Spleen (tissue), 11 donors: ENCODE measurements around the gene TLE7. TPM values are rescaled to one million over a fixed set of nuclear protein-coding genes. Genes with fewer than 3 reads are reported as not detected.

ENCODE experiments used
- DNase-seq: peaks from one replicate; pipeline ENCODE4 v3.0.0-alpha.2; 2020
- H3K27ac ChIP-seq, 8 donors: fragments of 200-600 bp; sonication (generic) in 7 of 8; 1 replicate in 4 of 8; 2 replicates in 4 of 8; pipeline versions ENCODE4 v1.5.0 to v1.8.0; 2016 to 2021; ENCODE audit warnings: inconsistent platforms in 4 of 8, mild to moderate bottlenecking in 4 of 8, moderate library complexity in 1 of 8
- H3K27me3 ChIP-seq, 7 donors: fragments of 200-600 bp; sonication (generic) in 6 of 7; replicated peaks in 1 of 7; 1 replicate in 4 of 7; 2 replicates in 3 of 7; pipeline versions ENCODE4 v1.5.0 to v1.8.0; 2016 to 2021; ENCODE audit warnings: inconsistent platforms in 3 of 7, mild to moderate bottlenecking in 1 of 7
- H3K36me3 ChIP-seq, 6 donors: fragments of 200-600 bp; sonication (generic) in 5 of 6; 1 replicate in 4 of 6; 2 replicates in 2 of 6; pipeline versions ENCODE4 v1.5.0 to v1.8.0; 2016 to 2021; ENCODE audit warnings: inconsistent platforms in 2 of 6
- H3K4me1 ChIP-seq, 6 donors: fragments of 200-600 bp; sonication (generic) in 5 of 6; 1 replicate in 3 of 6; 2 replicates in 3 of 6; pipeline versions ENCODE4 v1.5.0 to v1.8.0; 2016 to 2021; ENCODE audit warnings: inconsistent platforms in 3 of 6
- H3K4me3 ChIP-seq, 8 donors: fragments of 200-600 bp; sonication (generic) in 7 of 8; 1 replicate in 4 of 8; 2 replicates in 4 of 8; pipeline versions ENCODE4 v1.5.0 to v1.8.0; 2016 to 2021; ENCODE audit warnings: inconsistent platforms in 4 of 8, mild to moderate bottlenecking in 4 of 8, moderate library complexity in 2 of 8
- H3K9me3 ChIP-seq, 8 donors: fragments of 200-600 bp; sonication (generic) in 7 of 8; 1 replicate in 4 of 8; 2 replicates in 4 of 8; pipeline versions ENCODE4 v1.5.0 to v1.8.0; 2016 to 2021; ENCODE audit warnings: inconsistent platforms in 4 of 8
- CTCF ChIP-seq, 11 experiments: fragments of 200-600 bp in 7 of 11; fragments of 450-650 bp in 4 of 11; sonication (generic) in 4 of 11; IDR thresholded peaks in 8 of 11; conservative IDR thresholded peaks in 3 of 11; 1 replicate in 7 of 11; 2 replicates in 4 of 11; pipeline versions ENCODE4 v1.4.0 to v1.8.0; 2016 to 2021; ENCODE audit warnings: antibody characterized with exemption in 11 of 11, inconsistent platforms in 4 of 11, mild to moderate bottlenecking in 1 of 11
- POLR2A ChIP-seq, 3 donors: fragments of 450-650 bp; IDR thresholded peaks; one replicate each; pipeline ENCODE4 v1.5.1; 2017; ENCODE audit warnings: antibody characterized with exemption in 3 of 3, mild to moderate bottlenecking in 1 of 3
- POLR2AphosphoS5 ChIP-seq, 3 donors: sonication (generic); formaldehyde crosslinking; IDR thresholded peaks; one replicate each; pipeline ENCODE4 v1.5.1; 2017; ENCODE audit warnings: antibody characterized with exemption in 3 of 3
- WGBS, 5 donors: extraction: QIAGEN DNeasy Blood & Tissue Kit in 3 of 5; methylation state at CpG; one replicate each; pipeline versions ENCODE4 v1.1.5 to v1.1.7; 2013 to 2018; 5-methylcytosine and 5-hydroxymethylcytosine counted together
- intact Hi-C: fragments of 100-400 bp; cut with DNase I; formaldehyde crosslinking; loops from one replicate; pipeline ENCODE4 v1.15.0; 2023; ENCODE audit warnings: low total_unique reads
- polyA plus RNA-seq, 3 donors: library from polyadenylated mRNA; stranded (reverse); fragments of 200-250 nt; gene quantifications; one replicate each; pipeline ENCODE4 v1.2.1, GENCODE V29; 2013
- total RNA-seq, 7 donors: library from RNA; depleted of rRNA in 3 of 7; stranded (reverse); fragments of >200 nt in 3 of 7; fragmentation: NEBNext Ultra II Directional in 4 of 7; extraction: Animal tissue kit (Norgen Biotek cat#: 25700) in 4 of 7; gene quantifications; one replicate each; pipeline versions ENCODE4 v1.1.0 to v1.2.1, GENCODE V29; 2016 to 2021
- donor health status: healthy with polysubstance abuse.
- donor health status: DM: no; HTN: no; CAD: no; lungs with moderate emphysema.
- donor health status: DM: no; HTN: no; CAD: no.
- donor health status: Bipolar disorder and iron deficiency.
- donor health status: healthy.
- donor health status: DM: no; HTN: no; CAD: no.
- donor health status: DM: yes; HTN: yes; CAD: no.

Gene TLE7
- total and polyA plus RNA-seq, 10 donors: not detected

DNA sequence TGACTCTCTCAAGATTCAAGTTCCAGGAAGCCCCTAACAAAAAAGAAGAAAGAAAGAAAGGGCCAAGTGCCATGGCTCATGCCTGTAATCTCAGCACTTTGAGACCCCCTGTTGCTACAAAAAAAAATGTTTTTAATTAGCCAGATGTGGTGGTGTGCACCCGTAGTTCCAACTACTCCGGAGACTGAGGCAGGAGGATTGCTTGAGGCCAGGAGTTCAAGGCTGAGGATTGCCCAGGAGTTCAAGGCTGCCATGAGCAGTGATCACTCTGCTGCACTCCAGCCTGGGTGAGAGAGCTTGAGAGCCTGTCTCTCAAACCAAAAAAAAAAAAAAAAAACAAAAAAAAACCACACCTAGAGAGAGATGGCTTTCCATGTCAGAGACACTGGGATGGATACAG, 18.8 kb downstream of the TLE7 start:
- no peaks in the 10 kb centered on the region for H3K36me3 ChIP-seq
- TF ChIP-seq CTCF (IDR thresholded peaks at IDR 0.05 in 8 of 11, conservative IDR thresholded peaks at IDR 0.05 in 3 of 11) (no peak), POLR2AphosphoS5 (IDR thresholded peaks at IDR 0.05) (no peak), POLR2A (IDR thresholded peaks at IDR 0.05) (no peak)
- 68 to 100% (median 83%) methylated on average over 1 to 2 of the region's 2 CpGs for WGBS, 5 donors
- intact Hi-C loops: no loop called here
- no peak for DNase-seq
- peaks cover 3 to 45% (median 16%) of the 10 kb centered on the region in 7 donors for H3K27me3 ChIP-seq
- no peak overlapping the region for H3K4me3 ChIP-seq
- H3K9me3 ChIP-seq: no peaks in the 10 kb centered on the region
- H3K27ac ChIP-seq: no peak overlapping the region
- peaks cover 0 to 15% (median 0%) of the 10 kb centered on the region in 6 donors for H3K4me1 ChIP-seq

DNA sequence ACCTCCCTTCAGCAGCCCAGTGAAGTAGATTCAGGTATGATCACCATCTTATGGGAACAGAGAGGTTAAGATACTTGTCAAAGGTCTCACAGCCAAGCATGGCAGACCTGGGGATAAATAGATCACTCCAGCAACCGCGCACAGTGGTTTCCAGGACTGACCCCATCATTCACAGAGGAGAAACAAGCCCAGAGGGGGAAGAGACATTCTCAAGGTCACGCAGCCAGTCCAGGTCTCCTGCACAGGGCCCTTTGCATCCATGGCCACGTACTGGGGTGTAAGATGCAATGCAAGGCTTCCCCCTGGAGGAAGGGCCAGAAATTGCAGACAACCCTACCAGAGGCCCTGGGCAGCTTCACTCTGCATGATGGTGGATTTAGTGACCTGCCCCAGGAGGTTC, 19.9 kb downstream of the TLE7 start:
- Histone ChIP-seq H3K36me3 (no peaks in the 10 kb centered on the region), H3K27ac (no peak overlapping the region), H3K4me3 (no peak overlapping the region), H3K4me1 (peaks cover 0 to 15% (median 0%) of the 10 kb centered on the region in 6 donors), H3K27me3 (peaks cover 3 to 48% (median 16%) of the 10 kb centered on the region in 7 donors), H3K9me3 (no peaks in the 10 kb centered on the region)
- 58 to 64% (median 63%) methylated on average over 4 of the region's 4 CpGs for WGBS, 5 donors
- TF ChIP-seq POLR2A (IDR thresholded peaks at IDR 0.05) (no peak), CTCF (IDR thresholded peaks at IDR 0.05 in 8 of 11, conservative IDR thresholded peaks at IDR 0.05 in 3 of 11) (peak in 7 of 11 experiments; percentile 5 to 55 (median 40))
- DNase-seq: peak; percentile 32
- intact Hi-C loops: no loop called here

GRCh38 chr16:71414038-71414437, 27.8 kb downstream of the TLE7 start:
- whole genome bisulfite sequencing, 5 donors: 86 to 92% (median 87%) methylated on average over 5 of the region's 5 CpGs
- H3K4me1 ChIP-seq: peaks cover 0 to 11% (median 8%) of the 10 kb centered on the region in 6 donors
- peaks cover 0 to 60% (median 7%) of the 10 kb centered on the region in 7 donors for H3K27me3 ChIP-seq
- TF ChIP-seq POLR2AphosphoS5 (IDR thresholded peaks at IDR 0.05) (no peak), CTCF (IDR thresholded peaks at IDR 0.05 in 8 of 11, conservative IDR thresholded peaks at IDR 0.05 in 3 of 11) (no peak), POLR2A (IDR thresholded peaks at IDR 0.05) (no peak)
- DNase-seq: no peak
- H3K36me3 ChIP-seq: no peaks in the 10 kb centered on the region
- no peak overlapping the region for H3K27ac ChIP-seq
- H3K9me3 ChIP-seq: no peaks in the 10 kb centered on the region
- H3K4me3 ChIP-seq: no peak overlapping the region
- intact Hi-C loops: loop anchor here (5.0 kb wide), 1 partner anchor 198 kb away; no protein-coding TSS in a partner anchor

GRCh38 chr16:71413341-71413740, 28.5 kb downstream of the TLE7 start:
- Histone ChIP-seq H3K4me3 (no peak overlapping the region), H3K4me1 (peaks cover 0 to 11% (median 8%) of the 10 kb centered on the region in 6 donors), H3K9me3 (no peaks in the 10 kb centered on the region), H3K36me3 (no peaks in the 10 kb centered on the region), H3K27ac (no peak overlapping the region), H3K27me3 (peaks cover 0 to 62% (median 7%) of the 10 kb centered on the region in 7 donors)
- TF ChIP-seq POLR2A (IDR thresholded peaks at IDR 0.05): no peak
- no peak for TF ChIP-seq CTCF (IDR thresholded peaks at IDR 0.05 in 8 of 11, conservative IDR thresholded peaks at IDR 0.05 in 3 of 11)
- TF ChIP-seq POLR2AphosphoS5 (IDR thresholded peaks at IDR 0.05): no peak
- peak; percentile 49 for DNase-seq
- WGBS, 5 donors: 52 to 75% (median 68%) methylated on average over 4 of the region's 4 CpGs
- intact Hi-C loops: loop anchor here (2.0 to 5.0 kb wide), 2 partner anchors 87 to 199 kb away; no protein-coding TSS in a partner anchor
